Tibial nerve (tissue), 3 donors: Measurements from ENCODE around the gene ATP1A1.

Experiments used
- POLR2A ChIP-seq, 2 donors: fragments of 450-650 bp; IDR thresholded peaks; one replicate each; pipeline ENCODE4 v1.6.1; 2017; ENCODE audit warnings: antibody characterized with exemption in 2 of 2, mild to moderate bottlenecking in 2 of 2, moderate library complexity in 2 of 2
- TF ChIP-seq, protein P1 (sequence below), 5 experiments: fragments of 200-600 bp in 3 of 5; fragments of 450-650 bp in 2 of 5; sonication (generic) in 3 of 5; IDR thresholded peaks; one replicate each; pipeline ENCODE4 v1.5.1; 2016 to 2019; ENCODE audit warnings: antibody characterized with exemption in 5 of 5, mild to moderate bottlenecking in 3 of 5, moderate library complexity in 2 of 5

GRCh38 chr1:116393792-116394191 is 20.7 kb downstream of the ATP1A1 start:
- TF ChIP-seq POLR2A (IDR thresholded peaks at IDR 0.05), result no peak
- TF ChIP-seq, protein P1, sequence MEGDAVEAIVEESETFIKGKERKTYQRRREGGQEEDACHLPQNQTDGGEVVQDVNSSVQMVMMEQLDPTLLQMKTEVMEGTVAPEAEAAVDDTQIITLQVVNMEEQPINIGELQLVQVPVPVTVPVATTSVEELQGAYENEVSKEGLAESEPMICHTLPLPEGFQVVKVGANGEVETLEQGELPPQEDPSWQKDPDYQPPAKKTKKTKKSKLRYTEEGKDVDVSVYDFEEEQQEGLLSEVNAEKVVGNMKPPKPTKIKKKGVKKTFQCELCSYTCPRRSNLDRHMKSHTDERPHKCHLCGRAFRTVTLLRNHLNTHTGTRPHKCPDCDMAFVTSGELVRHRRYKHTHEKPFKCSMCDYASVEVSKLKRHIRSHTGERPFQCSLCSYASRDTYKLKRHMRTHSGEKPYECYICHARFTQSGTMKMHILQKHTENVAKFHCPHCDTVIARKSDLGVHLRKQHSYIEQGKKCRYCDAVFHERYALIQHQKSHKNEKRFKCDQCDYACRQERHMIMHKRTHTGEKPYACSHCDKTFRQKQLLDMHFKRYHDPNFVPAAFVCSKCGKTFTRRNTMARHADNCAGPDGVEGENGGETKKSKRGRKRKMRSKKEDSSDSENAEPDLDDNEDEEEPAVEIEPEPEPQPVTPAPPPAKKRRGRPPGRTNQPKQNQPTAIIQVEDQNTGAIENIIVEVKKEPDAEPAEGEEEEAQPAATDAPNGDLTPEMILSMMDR (IDR thresholded peaks at IDR 0.05), result no peak
